Liver (tissue), 9 donors: ENCODE measurements around the gene JPH4. TPM values are rescaled to one million over a fixed set of nuclear protein-coding genes. Genes with fewer than 3 reads are reported as not detected.

ENCODE experiments used
- DNase-seq: peaks from one replicate; pipeline ENCODE4 v3.0.0-alpha.2; 2017; ENCODE audit warnings: low spot score
- H3K27ac ChIP-seq, 2 donors: one replicate each; pipeline ENCODE4 v1.7.0; 2013; ENCODE audit warnings: inconsistent platforms in 2 of 2, low read length in 2 of 2, control low read depth in 1 of 2, low read depth in 1 of 2, mild to moderate bottlenecking in 1 of 2
- H3K27me3 ChIP-seq, 4 donors: one replicate each; pipeline versions ENCODE4 v1.6.1 to v1.7.0; 2013; ENCODE audit warnings: low read length in 3 of 4, inconsistent platforms in 1 of 4, mild to moderate bottlenecking in 1 of 4, moderate library complexity in 1 of 4; ENCODE audit not compliant: control insufficient read depth in 4 of 4, insufficient read depth in 4 of 4
- H3K36me3 ChIP-seq, 4 donors: one replicate each; pipeline versions ENCODE4 v1.6.1 to v1.7.0; 2013; ENCODE audit warnings: low read length in 3 of 4, mild to moderate bottlenecking in 3 of 4, low read depth in 1 of 4, moderate library complexity in 1 of 4; ENCODE audit not compliant: control insufficient read depth in 4 of 4, insufficient read depth in 3 of 4
- H3K4me1 ChIP-seq, 4 donors: one replicate each; pipeline versions ENCODE4 v1.6.1 to v1.7.0; 2013; ENCODE audit warnings: low read length in 3 of 4, mild to moderate bottlenecking in 3 of 4, moderate library complexity in 1 of 4; ENCODE audit not compliant: control insufficient read depth in 4 of 4, insufficient read depth in 4 of 4
- H3K4me3 ChIP-seq, 3 donors: one replicate each; pipeline versions ENCODE4 v1.6.1 to v1.7.0; 2013; ENCODE audit warnings: low read length in 3 of 3, control low read depth in 1 of 3, low read depth in 1 of 3, mild to moderate bottlenecking in 1 of 3
- H3K9ac ChIP-seq, 2 donors: one replicate each; pipeline ENCODE4 v1.7.0; 2013; ENCODE audit warnings: low read length in 2 of 2, mild to moderate bottlenecking in 2 of 2, moderate library complexity in 2 of 2, control low read depth in 1 of 2, low read depth in 1 of 2
- H3K9me3 ChIP-seq, 4 donors: one replicate each; pipeline versions ENCODE4 v1.6.1 to v1.7.0; 2013; ENCODE audit warnings: low read length in 3 of 4; ENCODE audit not compliant: control insufficient read depth in 4 of 4
- EGR1 ChIP-seq, 2 donors: IDR thresholded peaks; 2 replicates each; pipeline ENCODE4 v1.6.1; 2016 to 2018; ENCODE audit warnings: antibody characterized with exemption in 2 of 2, low read depth in 2 of 2
- FOXA1 ChIP-seq: IDR thresholded peaks from 2 replicates; pipeline ENCODE4 v1.6.1; 2016; ENCODE audit warnings: antibody characterized with exemption
- FOXA2 ChIP-seq: IDR thresholded peaks from 2 replicates; pipeline ENCODE4 v1.6.1; 2016; ENCODE audit warnings: antibody characterized with exemption
- HNF4A ChIP-seq, 2 donors: conservative IDR thresholded peaks; 2 replicates each; pipeline ENCODE4 v1.6.1; 2016; ENCODE audit warnings: antibody characterized with exemption in 2 of 2, mild to moderate bottlenecking in 2 of 2
- JUND ChIP-seq, 2 donors: IDR thresholded peaks; 2 replicates each; pipeline ENCODE4 v1.6.1; 2016; ENCODE audit warnings: antibody characterized with exemption in 2 of 2
- NR2F2 ChIP-seq: IDR thresholded peaks from 2 replicates; pipeline ENCODE4 v1.6.1; 2016; ENCODE audit warnings: antibody characterized with exemption
- RAD21 ChIP-seq, 2 donors: IDR thresholded peaks; 2 replicates each; pipeline ENCODE4 v1.6.1; 2016; ENCODE audit warnings: antibody characterized with exemption in 2 of 2, mild to moderate bottlenecking in 2 of 2
- RXRA ChIP-seq, 2 donors: IDR thresholded peaks; 2 replicates each; pipeline ENCODE4 v1.6.1; 2017 to 2018; ENCODE audit warnings: antibody characterized with exemption in 2 of 2, mild to moderate bottlenecking in 1 of 2
- SP1 ChIP-seq: IDR thresholded peaks from 2 replicates; pipeline ENCODE4 v1.6.1; 2018; ENCODE audit warnings: antibody characterized with exemption, mild to moderate bottlenecking
- TAF1 ChIP-seq: conservative IDR thresholded peaks from 2 replicates; pipeline ENCODE4 v1.6.1; 2016; ENCODE audit warnings: antibody characterized with exemption, mild to moderate bottlenecking
- YY1 ChIP-seq: IDR thresholded peaks from 2 replicates; pipeline ENCODE4 v1.6.1; 2016; ENCODE audit warnings: antibody characterized with exemption, mild to moderate bottlenecking
- WGBS: extraction: QIAGEN DNeasy Blood & Tissue Kit; methylation state at CpG from one replicate; pipeline ENCODE4 v1.1.7; 2013; 5-methylcytosine and 5-hydroxymethylcytosine counted together
- polyA plus RNA-seq, 2 donors: library from polyadenylated mRNA; stranded (reverse) in 1 of 2; unstranded in 1 of 2; fragments of 200-250 nt in 1 of 2; fragments of >200 nt in 1 of 2; fragmentation: Nextera tagmentation in 1 of 2; extraction: Ambion mirVana in 1 of 2; gene quantifications; one replicate each; pipeline versions ENCODE4 v1.2.1 to v1.2.3, GENCODE V29; 2013 to 2015
- total RNA-seq, 2 donors: library from RNA; depleted of rRNA; stranded (reverse); fragments of >200 nt; gene quantifications; one replicate each; pipeline ENCODE4 v1.2.3, GENCODE V29; 2014
- TF ChIP-seq, protein P1 (sequence below): IDR thresholded peaks from 2 replicates; pipeline ENCODE4 v1.6.1; 2016; ENCODE audit warnings: antibody characterized with exemption
- TF ChIP-seq, protein P2 (sequence below): IDR thresholded peaks from 2 replicates; pipeline ENCODE4 v1.6.1; 2016; ENCODE audit warnings: antibody characterized with exemption
- TF ChIP-seq, protein P3 (sequence below): IDR thresholded peaks from 2 replicates; pipeline ENCODE4 v1.6.1; 2016; ENCODE audit warnings: antibody characterized with exemption, mild to moderate bottlenecking
- TF ChIP-seq, protein P4 (sequence below): fragments of 150-350 bp; IDR thresholded peaks from 2 replicates; pipeline ENCODE4 v1.5.1; 2017; ENCODE audit warnings: improper control_type of control experiment, low read depth, low read length; ENCODE audit not compliant: missing input control
- donor health status: healthy.
- donor health status: healthy.
- donor health status: healthy.
- donor health status: healthy.
- donor health status: healthy.

The JPH4 gene
- total and polyA plus RNA-seq, 4 donors, result 0.07 to 0.24 (median 0.16) TPM

DNA sequence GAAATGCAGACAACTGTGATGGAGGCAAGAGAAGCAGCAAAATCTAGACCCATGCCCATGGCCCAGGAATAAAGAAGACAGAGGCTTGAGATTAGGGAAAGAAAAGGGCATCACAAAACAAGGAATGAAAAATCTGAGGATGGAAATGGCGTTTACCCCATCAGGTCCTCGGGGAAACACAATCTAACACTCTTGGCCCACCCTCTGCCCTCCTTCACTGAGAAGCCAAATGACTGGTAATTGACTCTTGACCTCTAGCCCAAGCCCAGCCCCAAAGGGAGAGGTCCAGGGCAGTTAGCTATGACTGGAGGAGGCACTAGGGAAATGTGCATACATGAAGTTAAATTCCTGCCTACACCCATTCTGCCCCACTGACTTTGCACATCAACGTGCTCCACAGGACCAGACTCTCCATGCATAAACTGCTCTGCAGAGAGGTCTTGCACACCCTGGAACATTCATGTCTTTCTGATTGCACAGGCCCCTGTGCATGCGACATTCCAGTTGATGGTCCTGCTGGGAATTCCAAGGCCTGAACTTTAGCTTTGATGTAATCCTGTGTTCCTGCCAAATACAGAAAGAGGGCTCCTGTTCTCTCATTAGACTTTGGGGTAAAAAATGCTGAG lies 32.7 kb downstream of the JPH4 start:
- H3K4me3 ChIP-seq, result no peak overlapping the region
- H3K9me3 ChIP-seq, result no peaks in the 10 kb centered on the region
- 88% methylated on average over 4 of the region's 4 CpGs for WGBS
- no peak overlapping the region for H3K27ac ChIP-seq
- H3K4me1 ChIP-seq, result peaks cover 0 to 5% (median 3%) of the 10 kb centered on the region in 4 donors
- H3K27me3 ChIP-seq, result no peaks in the 10 kb centered on the region
- H3K36me3 ChIP-seq, result no peaks in the 10 kb centered on the region
- DNase-seq, result no peak
- H3K9ac ChIP-seq, result no peak overlapping the region
- no peak for TF ChIP-seq HNF4A (conservative IDR thresholded peaks at IDR 0.05)
- no peak for TF ChIP-seq RAD21 (IDR thresholded peaks at IDR 0.05)
- no peak for TF ChIP-seq JUND (IDR thresholded peaks at IDR 0.05)
- TF ChIP-seq FOXA2, result no peak
- TF ChIP-seq TAF1, result no peak
- no peak for TF ChIP-seq FOXA1
- TF ChIP-seq, protein P1, sequence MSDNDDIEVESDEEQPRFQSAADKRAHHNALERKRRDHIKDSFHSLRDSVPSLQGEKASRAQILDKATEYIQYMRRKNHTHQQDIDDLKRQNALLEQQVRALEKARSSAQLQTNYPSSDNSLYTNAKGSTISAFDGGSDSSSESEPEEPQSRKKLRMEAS, result no peak
- no peak for TF ChIP-seq YY1
- TF ChIP-seq, protein P2, sequence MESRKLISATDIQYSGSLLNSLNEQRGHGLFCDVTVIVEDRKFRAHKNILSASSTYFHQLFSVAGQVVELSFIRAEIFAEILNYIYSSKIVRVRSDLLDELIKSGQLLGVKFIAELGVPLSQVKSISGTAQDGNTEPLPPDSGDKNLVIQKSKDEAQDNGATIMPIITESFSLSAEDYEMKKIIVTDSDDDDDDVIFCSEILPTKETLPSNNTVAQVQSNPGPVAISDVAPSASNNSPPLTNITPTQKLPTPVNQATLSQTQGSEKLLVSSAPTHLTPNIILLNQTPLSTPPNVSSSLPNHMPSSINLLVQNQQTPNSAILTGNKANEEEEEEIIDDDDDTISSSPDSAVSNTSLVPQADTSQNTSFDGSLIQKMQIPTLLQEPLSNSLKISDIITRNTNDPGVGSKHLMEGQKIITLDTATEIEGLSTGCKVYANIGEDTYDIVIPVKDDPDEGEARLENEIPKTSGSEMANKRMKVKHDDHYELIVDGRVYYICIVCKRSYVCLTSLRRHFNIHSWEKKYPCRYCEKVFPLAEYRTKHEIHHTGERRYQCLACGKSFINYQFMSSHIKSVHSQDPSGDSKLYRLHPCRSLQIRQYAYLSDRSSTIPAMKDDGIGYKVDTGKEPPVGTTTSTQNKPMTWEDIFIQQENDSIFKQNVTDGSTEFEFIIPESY, result no peak
- TF ChIP-seq RXRA (IDR thresholded peaks at IDR 0.05), result no peak
- TF ChIP-seq, protein P3, sequence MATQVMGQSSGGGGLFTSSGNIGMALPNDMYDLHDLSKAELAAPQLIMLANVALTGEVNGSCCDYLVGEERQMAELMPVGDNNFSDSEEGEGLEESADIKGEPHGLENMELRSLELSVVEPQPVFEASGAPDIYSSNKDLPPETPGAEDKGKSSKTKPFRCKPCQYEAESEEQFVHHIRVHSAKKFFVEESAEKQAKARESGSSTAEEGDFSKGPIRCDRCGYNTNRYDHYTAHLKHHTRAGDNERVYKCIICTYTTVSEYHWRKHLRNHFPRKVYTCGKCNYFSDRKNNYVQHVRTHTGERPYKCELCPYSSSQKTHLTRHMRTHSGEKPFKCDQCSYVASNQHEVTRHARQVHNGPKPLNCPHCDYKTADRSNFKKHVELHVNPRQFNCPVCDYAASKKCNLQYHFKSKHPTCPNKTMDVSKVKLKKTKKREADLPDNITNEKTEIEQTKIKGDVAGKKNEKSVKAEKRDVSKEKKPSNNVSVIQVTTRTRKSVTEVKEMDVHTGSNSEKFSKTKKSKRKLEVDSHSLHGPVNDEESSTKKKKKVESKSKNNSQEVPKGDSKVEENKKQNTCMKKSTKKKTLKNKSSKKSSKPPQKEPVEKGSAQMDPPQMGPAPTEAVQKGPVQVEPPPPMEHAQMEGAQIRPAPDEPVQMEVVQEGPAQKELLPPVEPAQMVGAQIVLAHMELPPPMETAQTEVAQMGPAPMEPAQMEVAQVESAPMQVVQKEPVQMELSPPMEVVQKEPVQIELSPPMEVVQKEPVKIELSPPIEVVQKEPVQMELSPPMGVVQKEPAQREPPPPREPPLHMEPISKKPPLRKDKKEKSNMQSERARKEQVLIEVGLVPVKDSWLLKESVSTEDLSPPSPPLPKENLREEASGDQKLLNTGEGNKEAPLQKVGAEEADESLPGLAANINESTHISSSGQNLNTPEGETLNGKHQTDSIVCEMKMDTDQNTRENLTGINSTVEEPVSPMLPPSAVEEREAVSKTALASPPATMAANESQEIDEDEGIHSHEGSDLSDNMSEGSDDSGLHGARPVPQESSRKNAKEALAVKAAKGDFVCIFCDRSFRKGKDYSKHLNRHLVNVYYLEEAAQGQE, result no peak
- TF ChIP-seq, protein P4, sequence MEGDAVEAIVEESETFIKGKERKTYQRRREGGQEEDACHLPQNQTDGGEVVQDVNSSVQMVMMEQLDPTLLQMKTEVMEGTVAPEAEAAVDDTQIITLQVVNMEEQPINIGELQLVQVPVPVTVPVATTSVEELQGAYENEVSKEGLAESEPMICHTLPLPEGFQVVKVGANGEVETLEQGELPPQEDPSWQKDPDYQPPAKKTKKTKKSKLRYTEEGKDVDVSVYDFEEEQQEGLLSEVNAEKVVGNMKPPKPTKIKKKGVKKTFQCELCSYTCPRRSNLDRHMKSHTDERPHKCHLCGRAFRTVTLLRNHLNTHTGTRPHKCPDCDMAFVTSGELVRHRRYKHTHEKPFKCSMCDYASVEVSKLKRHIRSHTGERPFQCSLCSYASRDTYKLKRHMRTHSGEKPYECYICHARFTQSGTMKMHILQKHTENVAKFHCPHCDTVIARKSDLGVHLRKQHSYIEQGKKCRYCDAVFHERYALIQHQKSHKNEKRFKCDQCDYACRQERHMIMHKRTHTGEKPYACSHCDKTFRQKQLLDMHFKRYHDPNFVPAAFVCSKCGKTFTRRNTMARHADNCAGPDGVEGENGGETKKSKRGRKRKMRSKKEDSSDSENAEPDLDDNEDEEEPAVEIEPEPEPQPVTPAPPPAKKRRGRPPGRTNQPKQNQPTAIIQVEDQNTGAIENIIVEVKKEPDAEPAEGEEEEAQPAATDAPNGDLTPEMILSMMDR, result no peak
- no peak for TF ChIP-seq NR2F2
- no peak for TF ChIP-seq SP1
- no peak for TF ChIP-seq EGR1 (IDR thresholded peaks at IDR 0.05; ENCODE audit: low read depth in 2 of 2)
